Esophagus muscularis mucosa (tissue), 3 donors: ENCODE data around the gene ATP11A.

Experiments used
- CTCF ChIP-seq, 3 experiments: fragments of 200-600 bp in 2 of 3; fragments of 450-650 bp in 1 of 3; sonication (generic) in 2 of 3; IDR thresholded peaks; one replicate each; pipeline ENCODE4 v1.5.1; 2017 to 2019; ENCODE audit warnings: antibody characterized with exemption in 3 of 3, mild to moderate bottlenecking in 2 of 3, moderate library complexity in 1 of 3
- POLR2A ChIP-seq: fragments of 450-650 bp; IDR thresholded peaks from one replicate; pipeline ENCODE4 v1.6.1; 2017; ENCODE audit warnings: antibody characterized with exemption, moderate library complexity, mild to moderate bottlenecking, low read depth

- TF ChIP-seq CTCF (IDR thresholded peaks at IDR 0.05) (no peak), POLR2A (no peak)
These were observed 7.1 kb downstream of the ATP11A start for GRCh38 chr13:112696869-112697465.
